ENCODE results near the gene RDM1.

DNA sequence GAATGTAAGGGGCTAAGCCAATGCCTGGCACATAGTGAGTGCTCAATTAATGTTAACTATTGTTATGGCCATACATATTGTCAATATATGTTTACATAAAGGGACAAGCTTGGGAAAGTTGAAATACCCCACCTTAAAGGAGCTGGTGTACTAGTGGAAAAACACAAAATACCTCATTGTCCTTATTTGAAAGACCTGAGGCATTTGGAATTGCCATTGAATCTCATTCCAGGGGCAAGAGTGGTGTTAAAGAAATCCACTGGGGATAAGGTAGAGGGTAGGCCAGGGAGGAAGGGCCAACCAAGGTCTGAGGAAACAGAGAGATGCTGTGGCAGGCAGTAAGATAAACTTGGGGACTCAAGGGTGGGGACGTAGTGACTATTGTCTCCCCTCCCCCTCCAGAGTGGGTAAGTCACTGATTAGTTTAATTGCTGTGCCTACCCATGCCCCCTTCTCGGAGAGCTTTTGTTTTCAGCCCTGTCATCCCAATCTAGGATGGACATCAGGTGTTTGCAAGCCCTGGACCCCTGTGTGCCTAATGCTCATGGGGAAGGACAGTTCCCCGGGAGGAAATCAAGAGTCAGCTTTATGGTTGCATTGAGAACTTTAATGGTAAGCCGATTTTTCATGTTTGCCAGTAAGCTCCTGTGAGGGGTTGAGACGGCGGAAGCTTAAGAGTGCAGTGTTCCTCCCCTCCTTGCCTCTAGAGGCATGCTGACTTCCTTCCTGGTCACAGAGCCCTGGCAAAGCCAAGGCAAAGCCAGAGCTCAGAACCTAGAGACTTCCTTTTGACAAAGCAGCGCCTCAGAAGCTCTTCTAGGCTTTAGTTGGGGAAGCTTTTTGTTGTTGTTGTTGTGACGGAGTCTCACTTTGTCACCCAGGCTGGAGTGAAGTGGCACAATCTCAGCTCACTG is 59.4 kb downstream of the RDM1 start:
- TF ChIP-seq, protein P1, sequence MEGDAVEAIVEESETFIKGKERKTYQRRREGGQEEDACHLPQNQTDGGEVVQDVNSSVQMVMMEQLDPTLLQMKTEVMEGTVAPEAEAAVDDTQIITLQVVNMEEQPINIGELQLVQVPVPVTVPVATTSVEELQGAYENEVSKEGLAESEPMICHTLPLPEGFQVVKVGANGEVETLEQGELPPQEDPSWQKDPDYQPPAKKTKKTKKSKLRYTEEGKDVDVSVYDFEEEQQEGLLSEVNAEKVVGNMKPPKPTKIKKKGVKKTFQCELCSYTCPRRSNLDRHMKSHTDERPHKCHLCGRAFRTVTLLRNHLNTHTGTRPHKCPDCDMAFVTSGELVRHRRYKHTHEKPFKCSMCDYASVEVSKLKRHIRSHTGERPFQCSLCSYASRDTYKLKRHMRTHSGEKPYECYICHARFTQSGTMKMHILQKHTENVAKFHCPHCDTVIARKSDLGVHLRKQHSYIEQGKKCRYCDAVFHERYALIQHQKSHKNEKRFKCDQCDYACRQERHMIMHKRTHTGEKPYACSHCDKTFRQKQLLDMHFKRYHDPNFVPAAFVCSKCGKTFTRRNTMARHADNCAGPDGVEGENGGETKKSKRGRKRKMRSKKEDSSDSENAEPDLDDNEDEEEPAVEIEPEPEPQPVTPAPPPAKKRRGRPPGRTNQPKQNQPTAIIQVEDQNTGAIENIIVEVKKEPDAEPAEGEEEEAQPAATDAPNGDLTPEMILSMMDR (IDR thresholded peaks at IDR 0.05 in 4 of 5, conservative IDR thresholded peaks at IDR 0.05 in 1 of 5), result no peak
- no peak for TF ChIP-seq POLR2A (IDR thresholded peaks at IDR 0.05)

All from gastrocnemius medialis (tissue), 4 donors.